ENCODE results near the gene DDC. TPM values are rescaled to one million over a fixed set of nuclear protein-coding genes. Genes with fewer than 3 reads are reported as not detected.
A peak's percentile ranks its signal among the peaks of the same experiment; 100 is the strongest.
"Not testable (repeated sequence)": the region's sequence is repeated elsewhere in the genome, so short reads cannot be mapped to it uniquely, and the experiment has no call there.

DDC gene
- total RNA-seq, 5 donors from 2014 or later (not counting 1 experiment from before 2014, with no cell fraction given) = not detected

GRCh38 chr7:50466815-50467585 lies 98.2 kb downstream of the DDC start:
- H3K36me3 Mint-ChIP-seq = no peaks in the 10 kb centered on the region
- Histone ChIP-seq H3K9me3 (no peaks in the 10 kb centered on the region), H3K36me3 (ENCODE audit: control insufficient read depth in 2 of 2, extremely low read depth in 1 of 2, insufficient read depth in 1 of 2, low read length in 1 of 2) (no peaks in the 10 kb centered on the region), H3K4me3 (ENCODE audit: control insufficient read depth in 1 of 2, extremely low read depth in 1 of 2, low read length in 1 of 2) (no peak overlapping the region), H3K27me3 (replicated peaks in 1 of 2; ENCODE audit: control insufficient read depth in 2 of 2, extremely low read depth in 1 of 2, insufficient read depth in 2 of 2, low read length in 1 of 2) (peaks cover 0 to 14% of the 10 kb centered on the region in 2 experiments), H3K27ac (ENCODE audit: low read length) (no peak overlapping the region), H3K4me1 (ENCODE audit: control insufficient read depth in 1 of 2, extremely low read depth in 1 of 2, insufficient read depth in 2 of 2, low read length in 2 of 2) (peaks cover 0 to 11% of the 10 kb centered on the region in 2 experiments)
- no peaks in the 10 kb centered on the region for H3K9me3 Mint-ChIP-seq
- H3K4me1 Mint-ChIP-seq = peaks cover 10 to 12% (median 10%) of the 10 kb centered on the region in 3 donors
- ChIA-PET POLR2A (no interaction called here), CTCF (interaction anchor here (0.6 to 3.0 kb wide), 19 partner anchors 25 to 696 kb away, joined by 3 to 19 read pairs (median 7); partner anchors contain the start of gene ZPBP (in 2 of the 2))
- H3K27ac Mint-ChIP-seq = no peak overlapping the region
- DNase-seq (no peak), ATAC-seq (replicated peaks in 1 of 4) (no peak)
- peaks cover 0 to 5% of the 10 kb centered on the region in 2 donors for H3K27me3 Mint-ChIP-seq
- H3K4me3 Mint-ChIP-seq = peak overlapping the region in 1 of 3 donors; percentile 70
- 89% methylated on average over 7 of the region's 11 CpGs for WGBS (ENCODE audit: insufficient coverage)

GRCh38 chr7:50463035-50463434 lies 102.2 kb downstream of the DDC start:
- Histone ChIP-seq H3K27me3 (replicated peaks in 1 of 2; ENCODE audit: control insufficient read depth in 2 of 2, extremely low read depth in 1 of 2, insufficient read depth in 2 of 2, low read length in 1 of 2) (peaks cover 0 to 5% of the 10 kb centered on the region in 2 experiments), H3K36me3 (ENCODE audit: control insufficient read depth in 2 of 2, extremely low read depth in 1 of 2, insufficient read depth in 1 of 2, low read length in 1 of 2) (no peaks in the 10 kb centered on the region), H3K27ac (ENCODE audit: low read length) (no peak overlapping the region), H3K4me1 (ENCODE audit: control insufficient read depth in 1 of 2, extremely low read depth in 1 of 2, insufficient read depth in 2 of 2, low read length in 2 of 2) (peaks cover 0 to 6% of the 10 kb centered on the region in 2 experiments), H3K4me3 (ENCODE audit: control insufficient read depth in 1 of 2, extremely low read depth in 1 of 2, low read length in 1 of 2) (no peak overlapping the region), H3K9me3 (no peaks in the 10 kb centered on the region)
- H3K4me3 Mint-ChIP-seq = no peak overlapping the region
- H3K27me3 Mint-ChIP-seq = peaks cover 1 to 2% of the 10 kb centered on the region in 2 donors
- CTCF ChIA-PET = interaction anchor here in 1 of 2 donors (0.6 kb wide), 1 partner anchor 252 kb away, joined by 3 read pairs; no protein-coding TSS in a partner anchor
- H3K4me1 Mint-ChIP-seq = peaks cover 6 to 7% (median 7%) of the 10 kb centered on the region in 3 donors
- WGBS (ENCODE audit: insufficient coverage) = 88% methylated on average over 5 of the region's 13 CpGs
- POLR2A ChIA-PET = no interaction called here
- H3K9me3 Mint-ChIP-seq = no peaks in the 10 kb centered on the region
- ATAC-seq (replicated peaks in 1 of 4) = no peak
- no peak overlapping the region for H3K27ac Mint-ChIP-seq
- no peak for DNase-seq
- H3K36me3 Mint-ChIP-seq = no peaks in the 10 kb centered on the region

- no CpG with 5 or more reads among the region's 4 CpGs for WGBS (ENCODE audit: insufficient coverage)
- H3K9me3 Mint-ChIP-seq = no peaks in the 10 kb centered on the region
- POLR2A ChIA-PET = no interaction called here
- H3K4me1 ChIP-seq (ENCODE audit: control insufficient read depth in 1 of 2, extremely low read depth in 1 of 2, insufficient read depth in 2 of 2, low read length in 2 of 2) = no peaks in the 10 kb centered on the region
- peaks cover 0 to 5% of the 10 kb centered on the region in 2 experiments for H3K27me3 ChIP-seq (replicated peaks in 1 of 2; ENCODE audit: control insufficient read depth in 2 of 2, extremely low read depth in 1 of 2, insufficient read depth in 2 of 2, low read length in 1 of 2)
- H3K27me3 Mint-ChIP-seq = peaks cover 1 to 6% of the 10 kb centered on the region in 2 donors
- no peaks in the 10 kb centered on the region for H3K9me3 ChIP-seq
- DNase-seq = no peak
- H3K4me3 ChIP-seq (ENCODE audit: control insufficient read depth in 1 of 2, extremely low read depth in 1 of 2, low read length in 1 of 2) = no peak overlapping the region
- H3K36me3 ChIP-seq (ENCODE audit: control insufficient read depth in 2 of 2, extremely low read depth in 1 of 2, insufficient read depth in 1 of 2, low read length in 1 of 2) = no peaks in the 10 kb centered on the region
- no peak overlapping the region for H3K27ac ChIP-seq (ENCODE audit: low read length)
- ATAC-seq (replicated peaks in 1 of 4) = no peak
- H3K27ac Mint-ChIP-seq = no peak overlapping the region
- no peak overlapping the region for H3K4me3 Mint-ChIP-seq
- H3K4me1 Mint-ChIP-seq = peaks cover 0 to 1% (median under 1%) of the 10 kb centered on the region in 3 donors
- no peaks in the 10 kb centered on the region for H3K36me3 Mint-ChIP-seq
- CTCF ChIA-PET = interaction anchor here (0.6 to 0.7 kb wide), 2 partner anchors 215 to 251 kb away, joined by 3 to 5 read pairs; no protein-coding TSS in a partner anchor
Measured at GRCh38 chr7:50462361-50462760, 102.8 kb downstream of the DDC start.

GRCh38 chr7:50461695-50462094 lies 103.5 kb downstream of the DDC start:
- DNase-seq (no peak), ATAC-seq (replicated peaks in 1 of 4) (no peak)
- Mint-ChIP-seq H3K27ac (no peak overlapping the region), H3K9me3 (no peaks in the 10 kb centered on the region), H3K4me1 (no peaks in the 10 kb centered on the region), H3K27me3 (peaks cover 1 to 6% of the 10 kb centered on the region in 2 donors), H3K4me3 (no peak overlapping the region), H3K36me3 (no peaks in the 10 kb centered on the region)
- WGBS (ENCODE audit: insufficient coverage) = no CpG with 5 or more reads among the region's 1 CpG
- POLR2A ChIA-PET = no interaction called here
- no peaks in the 10 kb centered on the region for H3K4me1 ChIP-seq (ENCODE audit: control insufficient read depth in 1 of 2, extremely low read depth in 1 of 2, insufficient read depth in 2 of 2, low read length in 2 of 2)
- H3K27me3 ChIP-seq (replicated peaks in 1 of 2; ENCODE audit: control insufficient read depth in 2 of 2, extremely low read depth in 1 of 2, insufficient read depth in 2 of 2, low read length in 1 of 2) = peaks cover 0 to 5% of the 10 kb centered on the region in 2 experiments
- no peak overlapping the region for H3K4me3 ChIP-seq (ENCODE audit: control insufficient read depth in 1 of 2, extremely low read depth in 1 of 2, low read length in 1 of 2)
- H3K27ac ChIP-seq (ENCODE audit: low read length) = no peak overlapping the region
- no peaks in the 10 kb centered on the region for H3K36me3 ChIP-seq (ENCODE audit: control insufficient read depth in 2 of 2, extremely low read depth in 1 of 2, insufficient read depth in 1 of 2, low read length in 1 of 2)
- CTCF ChIA-PET = no interaction called here
- H3K9me3 ChIP-seq = no peaks in the 10 kb centered on the region

- ATAC-seq (replicated peaks in 1 of 4); H3K27ac ChIP-seq (ENCODE audit: low read length); H3K4me1 Mint-ChIP-seq; H3K4me3 ChIP-seq (ENCODE audit: control insufficient read depth in 1 of 2, extremely low read depth in 1 of 2, low read length in 1 of 2); H3K4me1 ChIP-seq (ENCODE audit: control insufficient read depth in 1 of 2, extremely low read depth in 1 of 2, insufficient read depth in 2 of 2, low read length in 2 of 2); CTCF ChIA-PET; H3K9me3 Mint-ChIP-seq; H3K4me3 Mint-ChIP-seq; H3K36me3 Mint-ChIP-seq; POLR2A ChIA-PET; H3K27me3 ChIP-seq (replicated peaks in 1 of 2; ENCODE audit: control insufficient read depth in 2 of 2, extremely low read depth in 1 of 2, insufficient read depth in 2 of 2, low read length in 1 of 2); H3K36me3 ChIP-seq (ENCODE audit: control insufficient read depth in 2 of 2, extremely low read depth in 1 of 2, insufficient read depth in 1 of 2, low read length in 1 of 2); H3K27me3 Mint-ChIP-seq; H3K27ac Mint-ChIP-seq; H3K9me3 ChIP-seq; DNase-seq: not testable (repeated sequence)
- WGBS (ENCODE audit: insufficient coverage) = 94% methylated on average over 7 of the region's 27 CpGs
Measured at GRCh38 chr7:50459183-50459582, 106.0 kb downstream of the DDC start.

- H3K36me3 ChIP-seq (ENCODE audit: control insufficient read depth in 2 of 2, extremely low read depth in 1 of 2, insufficient read depth in 1 of 2, low read length in 1 of 2); H3K27me3 ChIP-seq (replicated peaks in 1 of 2; ENCODE audit: control insufficient read depth in 2 of 2, extremely low read depth in 1 of 2, insufficient read depth in 2 of 2, low read length in 1 of 2); H3K27ac Mint-ChIP-seq; H3K4me3 Mint-ChIP-seq; CTCF ChIA-PET; H3K4me1 ChIP-seq (ENCODE audit: control insufficient read depth in 1 of 2, extremely low read depth in 1 of 2, insufficient read depth in 2 of 2, low read length in 2 of 2); H3K9me3 Mint-ChIP-seq; H3K4me1 Mint-ChIP-seq; DNase-seq; H3K36me3 Mint-ChIP-seq; H3K27ac ChIP-seq (ENCODE audit: low read length); ATAC-seq (replicated peaks in 1 of 4); H3K4me3 ChIP-seq (ENCODE audit: control insufficient read depth in 1 of 2, extremely low read depth in 1 of 2, low read length in 1 of 2); H3K9me3 ChIP-seq; H3K27me3 Mint-ChIP-seq: not testable (repeated sequence)
- no CpG with 5 or more reads among the region's 4 CpGs for WGBS (ENCODE audit: insufficient coverage)
- POLR2A ChIA-PET = interaction anchor here in 1 of 2 donors (0.7 kb wide), 1 partner anchor 361 kb away, joined by 5 read pairs; no protein-coding TSS in a partner anchor
Measured at GRCh38 chr7:50458651-50459050, 106.6 kb downstream of the DDC start.

Measured in T-cell (primary cell).